A673 (cell line): ENCODE results near the gene TMEM74B.

ENCODE experiments used
- EZH2 ChIP-seq: fragments of 200-600 bp; sonication (generic); IDR thresholded peaks from 2 replicates; pipeline ENCODE4 v1.6.1; 2017; ENCODE audit warnings: borderline replicate concordance, low read depth, mild to moderate bottlenecking, mixed read lengths, antibody characterized with exemption, low read length; ENCODE audit not compliant: poor library complexity, severe bottlenecking
- TF ChIP-seq, protein P1 (sequence below): fragments of 300-800, 200-600 bp; sonication (generic); conservative IDR thresholded peaks from 2 replicates; pipeline ENCODE4 v1.5.1; 2017; ENCODE audit warnings: low read depth, mild to moderate bottlenecking, antibody characterized with exemption, low read length, moderate library complexity, mixed read lengths

- TF ChIP-seq, protein P1, sequence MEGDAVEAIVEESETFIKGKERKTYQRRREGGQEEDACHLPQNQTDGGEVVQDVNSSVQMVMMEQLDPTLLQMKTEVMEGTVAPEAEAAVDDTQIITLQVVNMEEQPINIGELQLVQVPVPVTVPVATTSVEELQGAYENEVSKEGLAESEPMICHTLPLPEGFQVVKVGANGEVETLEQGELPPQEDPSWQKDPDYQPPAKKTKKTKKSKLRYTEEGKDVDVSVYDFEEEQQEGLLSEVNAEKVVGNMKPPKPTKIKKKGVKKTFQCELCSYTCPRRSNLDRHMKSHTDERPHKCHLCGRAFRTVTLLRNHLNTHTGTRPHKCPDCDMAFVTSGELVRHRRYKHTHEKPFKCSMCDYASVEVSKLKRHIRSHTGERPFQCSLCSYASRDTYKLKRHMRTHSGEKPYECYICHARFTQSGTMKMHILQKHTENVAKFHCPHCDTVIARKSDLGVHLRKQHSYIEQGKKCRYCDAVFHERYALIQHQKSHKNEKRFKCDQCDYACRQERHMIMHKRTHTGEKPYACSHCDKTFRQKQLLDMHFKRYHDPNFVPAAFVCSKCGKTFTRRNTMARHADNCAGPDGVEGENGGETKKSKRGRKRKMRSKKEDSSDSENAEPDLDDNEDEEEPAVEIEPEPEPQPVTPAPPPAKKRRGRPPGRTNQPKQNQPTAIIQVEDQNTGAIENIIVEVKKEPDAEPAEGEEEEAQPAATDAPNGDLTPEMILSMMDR = no peak
- TF ChIP-seq EZH2 = no peak
These were observed 17.6 kb downstream of the TMEM74B start for GRCh38 chr20:1166948-1167720.
